GM12801 (cell line): ENCODE measurements around the gene TMEM232.

ENCODE experiments used
- CTCF ChIP-seq: IDR thresholded peaks from one replicate; pipeline ENCODE4 v1.5.1; 2011; ENCODE audit warnings: control low read depth; ENCODE audit not compliant: insufficient read length; ENCODE audit errors: extremely low read depth

Gene TMEM232

GRCh38 chr5:110663525-110663924 lies 62.9 kb downstream of the TMEM232 start:
- TF ChIP-seq CTCF: no peak

- no peak for TF ChIP-seq CTCF
Measured at GRCh38 chr5:110658006-110658405, 68.5 kb downstream of the TMEM232 start.

- no peak for TF ChIP-seq CTCF
Measured at GRCh38 chr5:110653231-110653970, 73.1 kb downstream of the TMEM232 start.

GRCh38 chr5:110651507-110651906 lies 75.0 kb downstream of the TMEM232 start:
- no peak for TF ChIP-seq CTCF

- no peak for TF ChIP-seq CTCF
Measured at GRCh38 chr5:110644357-110644756, 82.1 kb downstream of the TMEM232 start.

GRCh38 chr5:110638970-110639902 lies 87.2 kb downstream of the TMEM232 start:
- TF ChIP-seq CTCF: no peak

GRCh38 chr5:110634475-110634874 lies 92.0 kb downstream of the TMEM232 start:
- TF ChIP-seq CTCF: no peak
